HG03103 (cell line): Measurements from ENCODE around the gene GPR52.
"Not testable (repeated sequence)": the region's sequence is repeated elsewhere in the genome, so short reads cannot be mapped to it uniquely, and the experiment has no call there.

Experiments
- ATAC-seq: cut with Tn5 transposase; IDR thresholded peaks from one replicate; pipeline ENCODE4 v1.9.1; 2021; ENCODE audit warnings: low read depth; ENCODE audit not compliant: unreplicated experiment

Gene GPR52, protein sequence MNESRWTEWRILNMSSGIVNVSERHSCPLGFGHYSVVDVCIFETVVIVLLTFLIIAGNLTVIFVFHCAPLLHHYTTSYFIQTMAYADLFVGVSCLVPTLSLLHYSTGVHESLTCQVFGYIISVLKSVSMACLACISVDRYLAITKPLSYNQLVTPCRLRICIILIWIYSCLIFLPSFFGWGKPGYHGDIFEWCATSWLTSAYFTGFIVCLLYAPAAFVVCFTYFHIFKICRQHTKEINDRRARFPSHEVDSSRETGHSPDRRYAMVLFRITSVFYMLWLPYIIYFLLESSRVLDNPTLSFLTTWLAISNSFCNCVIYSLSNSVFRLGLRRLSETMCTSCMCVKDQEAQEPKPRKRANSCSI

DNA sequence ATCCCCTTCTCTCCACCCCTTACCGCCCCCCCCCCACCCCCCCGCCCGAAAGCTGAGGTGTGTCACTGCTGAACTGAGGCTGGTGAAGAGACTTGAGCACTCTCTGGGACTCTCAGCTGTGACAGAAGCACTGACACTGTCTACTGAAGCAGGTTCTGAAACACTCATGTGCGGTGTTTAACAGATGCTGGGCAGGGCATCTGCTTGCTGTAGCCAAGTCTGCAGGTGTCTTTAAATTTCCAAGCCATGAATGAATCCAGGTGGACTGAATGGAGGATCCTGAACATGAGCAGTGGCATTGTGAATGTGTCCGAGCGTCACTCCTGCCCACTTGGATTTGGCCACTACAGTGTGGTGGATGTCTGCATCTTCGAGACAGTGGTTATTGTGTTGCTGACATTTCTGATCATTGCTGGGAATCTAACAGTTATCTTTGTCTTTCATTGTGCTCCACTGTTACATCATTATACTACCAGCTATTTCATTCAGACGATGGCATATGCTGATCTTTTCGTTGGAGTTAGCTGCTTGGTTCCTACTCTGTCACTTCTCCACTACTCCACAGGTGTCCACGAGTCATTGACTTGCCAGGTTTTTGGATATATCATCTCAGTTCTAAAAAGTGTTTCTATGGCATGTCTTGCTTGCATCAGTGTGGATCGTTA lies at the start of gene GPR52:
Gene GPR52 (plus strand): TSS at position 99 of the 665 bp plus-strand sequence. CDS start 148 bp downstream, at position 247.
- ATAC-seq = no peak

DNA sequence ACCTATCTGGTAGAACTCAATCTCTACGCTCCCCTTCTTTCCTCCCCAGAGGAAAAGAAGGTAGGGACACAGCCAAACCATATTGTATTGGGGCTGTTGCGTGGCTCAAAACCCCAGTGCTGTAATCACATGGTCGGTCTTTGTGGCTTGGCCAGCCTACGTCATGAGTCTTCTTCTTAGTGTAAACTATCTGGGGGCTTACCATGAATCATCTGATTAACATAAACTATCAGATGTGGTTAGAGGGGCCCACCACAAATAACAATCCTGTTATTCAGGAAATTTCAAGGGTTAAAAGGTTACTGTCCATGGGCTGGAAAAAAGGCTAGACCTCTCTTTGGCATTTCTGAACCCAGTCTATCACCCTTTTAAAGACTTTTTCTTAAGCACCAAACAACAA lies 49.5 kb upstream of the GPR52 start:
- ATAC-seq = no peak

DNA sequence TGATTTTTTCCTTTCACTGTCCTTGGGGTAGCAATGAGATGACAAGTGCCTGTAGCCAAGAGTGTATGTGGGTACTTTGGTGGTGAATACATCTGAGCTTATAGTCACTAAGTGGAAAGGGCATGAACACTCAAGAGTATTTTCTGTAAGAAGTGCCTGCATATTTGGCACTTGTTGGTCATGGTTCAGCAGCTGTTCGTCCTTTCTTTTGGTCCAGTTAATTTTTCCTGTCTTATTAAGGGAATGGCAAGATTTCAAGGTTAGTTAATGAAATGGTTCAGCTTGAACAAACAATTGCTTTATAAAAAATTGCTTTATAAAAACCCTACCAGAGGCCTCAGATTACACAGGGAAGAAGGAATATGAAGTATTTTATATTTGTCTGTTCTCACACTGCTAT lies 48.6 kb upstream of the GPR52 start:
- ATAC-seq = no peak

DNA sequence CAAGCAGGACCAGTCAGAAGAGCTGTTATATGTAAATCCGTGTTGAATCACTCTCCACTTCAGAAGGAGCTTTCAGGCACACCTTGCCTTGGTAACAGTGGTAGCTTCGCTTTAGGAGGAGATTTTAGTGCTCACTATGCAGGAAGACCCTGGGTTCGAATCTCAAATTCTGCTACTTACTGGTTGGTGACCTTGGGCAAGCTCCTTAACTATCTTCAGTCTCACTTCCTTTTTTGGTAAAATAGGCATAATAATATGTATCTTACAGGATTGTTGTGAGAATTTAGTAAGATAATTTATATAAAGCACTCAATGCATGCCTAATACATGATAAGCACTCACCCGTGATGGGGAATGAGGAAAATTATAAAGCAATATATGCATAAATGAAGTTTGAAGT lies 46.7 kb upstream of the GPR52 start:
- ATAC-seq = no peak

DNA sequence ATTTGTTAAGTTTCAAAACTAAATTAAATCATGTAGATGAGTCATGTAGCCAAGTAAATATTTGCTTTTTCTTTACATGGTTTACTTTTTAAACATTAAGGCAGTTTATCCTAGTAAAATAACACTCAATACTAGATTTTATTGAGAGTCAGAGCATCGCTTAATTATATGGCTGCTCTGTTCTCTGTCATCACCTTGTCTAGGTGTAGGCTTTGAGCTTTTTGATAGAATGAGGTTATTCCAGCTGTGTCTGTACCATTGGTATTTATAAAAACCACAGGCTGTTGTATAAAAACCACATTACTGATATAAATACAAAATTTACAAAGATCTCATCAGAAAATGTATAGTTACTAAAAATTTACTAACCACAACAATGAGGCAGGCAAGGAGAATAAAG lies 42.5 kb upstream of the GPR52 start:
- no peak for ATAC-seq

DNA sequence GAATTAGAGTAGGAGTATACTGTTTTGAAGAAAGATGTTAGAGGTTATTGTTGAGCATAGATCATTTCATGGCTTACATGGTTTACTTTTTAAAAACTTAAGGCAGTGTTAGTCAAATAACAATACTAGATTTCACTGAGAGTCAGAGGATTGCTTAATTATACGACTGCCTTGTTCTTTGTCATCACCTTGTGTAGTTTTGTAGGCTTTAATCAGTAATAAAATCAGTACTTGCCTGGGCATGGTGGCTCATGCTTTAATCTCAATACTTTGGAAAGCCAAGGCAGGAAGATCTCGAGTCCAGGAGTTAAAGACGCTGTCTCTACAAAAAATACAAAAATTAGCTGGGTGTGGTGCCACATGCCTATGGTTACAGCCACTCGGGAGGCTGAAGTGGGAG lies 41.3 kb upstream of the GPR52 start:
- ATAC-seq = no peak

DNA sequence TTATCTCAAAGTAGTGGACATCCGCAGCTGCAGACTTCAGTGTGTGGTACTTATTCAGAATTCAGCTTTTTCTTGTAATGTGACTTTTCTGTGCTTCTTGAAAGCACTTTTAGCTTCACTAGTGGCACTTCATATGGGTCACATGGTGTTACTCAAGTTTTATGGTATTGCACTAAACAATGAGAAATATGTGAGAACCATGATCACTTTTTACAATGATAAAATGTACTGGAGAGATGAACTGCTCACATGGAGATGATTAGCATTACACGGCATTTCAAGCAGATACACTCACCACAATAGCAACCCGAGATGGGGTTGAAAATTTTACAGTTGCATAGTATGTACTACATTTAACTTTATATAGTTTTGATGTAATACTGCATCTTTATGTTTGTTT lies 40.1 kb upstream of the GPR52 start:
- no peak for ATAC-seq

DNA sequence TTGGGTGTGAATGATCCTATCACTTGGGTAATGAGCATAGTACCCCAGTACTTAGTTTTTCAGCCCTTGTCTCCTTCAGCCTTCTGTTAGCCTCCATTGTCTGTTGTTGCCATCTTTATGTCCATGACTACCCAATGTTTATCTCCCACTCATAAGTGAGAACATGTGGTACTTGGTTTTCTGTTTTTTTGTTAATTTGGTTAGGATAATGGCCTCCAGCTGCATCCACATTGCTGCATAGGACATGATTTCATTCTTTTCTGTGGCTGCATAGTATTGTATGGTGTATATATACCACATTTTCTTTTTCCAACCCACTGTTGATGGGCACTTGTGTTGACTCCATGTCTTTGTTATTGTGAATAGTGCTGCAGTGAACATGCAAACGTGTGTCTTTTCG lies 39.6 kb upstream of the GPR52 start:
- no peak for ATAC-seq

DNA sequence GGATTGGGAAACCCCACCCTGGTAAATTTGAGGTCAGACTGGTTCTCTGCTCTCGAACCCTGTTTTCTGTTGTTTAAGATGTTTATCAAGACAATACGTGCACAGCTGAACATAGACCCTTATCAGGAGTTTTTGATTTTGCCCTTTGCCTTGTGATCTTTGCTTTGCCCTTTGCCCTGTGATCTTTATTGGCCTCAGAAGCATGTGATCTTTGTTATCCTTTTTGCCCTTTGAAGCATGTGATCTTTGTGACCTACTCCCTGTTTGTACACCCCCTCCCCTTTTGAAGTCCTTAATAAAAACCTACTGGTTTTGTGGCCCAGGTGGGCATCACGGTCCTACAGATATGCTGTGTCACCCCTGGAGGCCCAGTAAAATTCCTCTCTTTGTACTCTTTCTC lies 38.0 kb upstream of the GPR52 start:
- not testable (repeated sequence) for ATAC-seq

DNA sequence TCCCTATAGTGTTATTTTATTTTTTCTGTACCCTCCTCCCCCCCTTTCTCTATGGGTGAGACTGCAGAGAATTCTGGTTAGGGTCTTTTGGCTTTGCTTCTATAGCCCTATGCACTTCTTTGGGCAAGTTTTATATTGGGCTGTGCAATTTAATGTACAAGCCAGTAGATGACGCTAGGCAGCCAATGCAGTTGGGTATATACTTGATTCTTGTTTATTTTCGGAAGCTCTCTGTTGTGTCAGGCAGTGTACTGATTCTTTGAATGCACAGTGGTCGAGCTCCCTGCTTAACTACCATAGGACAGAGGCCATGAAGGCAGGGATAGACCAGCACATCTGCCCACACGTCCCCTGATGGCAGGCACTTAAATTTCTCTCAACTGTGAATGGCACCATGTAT lies 34.1 kb upstream of the GPR52 start:
- no peak for ATAC-seq

DNA sequence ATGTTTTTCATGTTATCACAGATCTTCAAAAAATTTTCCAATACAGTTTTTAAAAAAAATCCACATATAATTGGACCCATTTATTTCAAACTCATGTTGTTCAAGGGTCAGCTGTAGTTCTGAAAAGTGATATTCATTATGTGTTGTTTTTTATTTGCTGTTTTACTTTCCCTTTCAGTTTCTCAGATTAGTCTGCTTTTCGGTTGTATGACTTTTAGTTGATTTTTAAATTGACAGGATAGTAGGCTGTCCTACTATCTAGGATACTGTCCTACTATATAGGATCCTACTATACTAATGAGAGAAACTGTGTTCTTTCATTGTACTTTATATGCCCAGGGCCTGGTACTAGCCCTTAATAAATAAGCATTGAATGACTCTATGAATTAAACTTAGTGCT lies 33.6 kb upstream of the GPR52 start:
- ATAC-seq = no peak

DNA sequence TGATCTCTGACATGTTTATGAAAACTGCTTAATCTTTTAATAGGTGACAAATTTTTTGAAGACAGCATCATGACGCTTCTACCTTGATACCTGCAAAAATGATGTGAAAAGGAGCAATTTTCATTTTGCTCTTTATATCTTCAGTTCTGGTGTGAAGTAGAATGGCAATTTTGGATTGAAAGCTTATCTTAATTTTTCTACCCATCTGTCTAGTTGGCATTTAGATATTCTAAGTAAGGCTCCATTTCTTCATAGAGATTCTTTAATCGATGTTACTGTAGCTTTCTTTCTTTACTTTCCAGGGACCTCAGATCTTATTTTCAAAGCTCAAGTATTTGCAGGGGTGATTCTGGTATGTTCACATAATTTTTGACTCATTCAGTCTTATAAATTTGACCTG lies 32.3 kb upstream of the GPR52 start:
- no peak for ATAC-seq

DNA sequence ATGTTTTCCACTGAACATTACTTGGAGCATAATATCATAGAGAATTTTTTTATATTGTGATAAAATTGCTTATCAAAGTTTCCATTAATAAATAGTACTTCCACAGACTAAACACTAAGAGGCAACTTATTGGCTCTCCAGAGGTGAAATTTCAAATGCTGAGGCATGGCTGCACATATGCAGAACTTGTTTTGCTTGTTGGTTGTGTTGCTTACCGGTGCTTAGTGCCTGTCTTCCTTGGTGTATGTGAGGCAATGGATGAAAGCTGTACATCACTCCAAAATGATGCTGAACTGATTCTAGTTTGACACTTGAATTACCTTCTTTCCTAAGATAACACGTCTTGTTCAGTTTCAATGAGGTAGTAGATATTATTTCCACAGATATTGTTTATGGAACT lies 29.8 kb upstream of the GPR52 start:
- no peak for ATAC-seq

DNA sequence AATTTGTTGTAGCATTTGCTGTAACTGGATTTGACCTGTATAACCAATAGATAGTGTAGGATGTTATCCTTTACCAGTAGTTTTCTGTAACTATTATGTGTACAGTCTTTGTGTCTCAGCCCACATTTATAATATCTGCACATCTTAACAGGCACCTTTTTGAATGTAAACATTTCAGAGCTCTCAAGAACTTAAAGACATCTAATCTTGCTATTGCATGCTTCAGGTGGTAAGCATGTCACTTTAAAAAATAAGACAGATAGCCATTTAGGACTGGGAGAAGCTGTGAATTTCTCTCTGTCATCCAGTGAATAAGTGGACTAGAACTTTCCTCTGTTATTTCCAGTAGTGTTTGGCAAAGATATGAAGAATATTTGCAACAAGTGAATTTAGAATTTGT lies 22.6 kb upstream of the GPR52 start:
- no peak for ATAC-seq

DNA sequence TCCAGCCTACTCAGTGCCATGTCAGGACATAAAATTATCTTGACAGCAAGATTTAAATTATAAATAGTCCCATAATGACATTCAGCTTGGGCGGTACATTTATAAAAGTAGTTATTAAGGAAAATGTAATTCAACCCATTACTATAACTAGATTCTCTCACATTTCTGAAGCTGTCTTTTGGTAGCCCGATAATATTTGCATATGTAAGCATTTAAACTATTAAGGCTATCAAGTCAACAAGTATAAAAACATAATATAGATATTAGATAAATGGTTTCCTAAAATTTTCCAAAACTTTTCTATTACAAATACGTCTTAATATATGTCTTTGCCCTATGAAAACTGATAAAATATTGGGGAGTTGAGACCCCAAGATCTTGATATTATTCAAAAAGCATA lies 21.6 kb upstream of the GPR52 start:
- no peak for ATAC-seq

DNA sequence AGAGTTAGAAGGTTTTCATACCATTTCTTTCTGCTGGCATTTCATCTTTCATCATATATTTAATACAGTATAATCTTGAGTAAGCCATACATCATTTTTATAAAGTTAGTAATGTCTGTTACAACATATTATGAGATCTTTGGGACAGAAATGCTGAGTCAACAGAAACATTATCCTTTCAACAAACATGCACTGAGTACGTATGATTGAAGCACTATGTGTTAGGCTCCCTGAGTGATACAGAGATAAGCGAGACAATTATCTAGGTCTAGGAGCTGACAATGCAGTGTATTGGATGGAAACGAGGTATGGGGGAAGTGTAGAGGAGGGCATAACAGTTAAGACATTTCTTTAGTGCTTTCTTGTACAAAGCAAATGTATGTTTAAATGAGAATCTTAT lies 19.7 kb upstream of the GPR52 start:
- ATAC-seq = no peak

DNA sequence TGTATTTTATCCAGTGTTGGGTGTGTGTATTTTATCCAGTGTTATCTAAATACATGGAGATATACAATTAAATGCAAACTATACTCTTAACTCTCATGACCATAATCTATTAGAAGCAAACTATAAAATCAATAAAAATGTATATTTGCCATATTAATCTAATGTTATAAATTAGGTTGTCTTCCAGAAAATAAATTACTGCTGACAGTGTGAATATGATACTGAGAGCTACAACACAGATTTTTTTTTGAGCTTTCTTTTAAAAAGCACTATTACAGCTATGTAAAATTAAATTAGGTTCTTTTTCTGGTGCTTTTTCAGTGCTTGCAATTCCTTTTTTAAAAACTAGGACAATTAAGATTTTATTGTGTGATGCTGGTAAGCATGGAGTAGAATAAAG lies 19.0 kb upstream of the GPR52 start:
- no peak for ATAC-seq

DNA sequence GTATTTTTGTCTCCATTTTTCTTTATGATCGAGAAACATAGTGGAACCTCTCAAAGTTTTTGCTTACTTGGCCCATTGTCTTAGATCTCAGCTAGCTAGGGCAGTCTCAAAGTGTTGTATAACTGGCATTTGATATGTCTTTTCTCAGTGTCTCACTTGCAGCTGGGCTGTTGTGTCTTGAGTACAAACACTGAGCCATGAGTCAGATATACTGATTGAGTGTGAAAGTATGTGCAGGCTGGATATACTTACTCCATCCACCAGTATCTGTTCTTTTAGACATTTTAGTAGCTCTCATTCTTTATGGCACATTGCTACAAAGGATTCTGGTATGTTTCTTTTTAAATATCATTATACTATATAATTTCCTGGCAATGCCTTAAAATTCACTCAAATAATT lies 14.3 kb upstream of the GPR52 start:
- no peak for ATAC-seq

DNA sequence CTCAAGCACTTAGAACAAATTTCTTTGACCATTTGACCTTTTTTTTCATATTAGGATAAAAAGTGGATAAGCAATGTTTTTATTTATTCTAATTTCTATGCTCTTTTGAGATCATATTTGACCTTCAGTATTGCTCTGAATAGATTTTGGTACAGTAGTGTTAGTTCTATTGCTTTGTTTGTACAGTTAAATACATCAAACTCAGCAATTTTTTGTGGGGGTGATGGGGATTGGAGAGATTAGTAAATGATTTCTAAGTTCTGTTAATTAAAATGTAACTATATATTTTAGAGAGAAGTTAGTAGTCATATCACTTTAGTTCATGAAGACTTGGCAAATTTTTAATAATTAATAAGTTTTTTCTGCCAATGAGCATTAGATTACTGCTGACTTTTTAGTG lies 2.4 kb upstream of the GPR52 start:
- ATAC-seq = no peak

DNA sequence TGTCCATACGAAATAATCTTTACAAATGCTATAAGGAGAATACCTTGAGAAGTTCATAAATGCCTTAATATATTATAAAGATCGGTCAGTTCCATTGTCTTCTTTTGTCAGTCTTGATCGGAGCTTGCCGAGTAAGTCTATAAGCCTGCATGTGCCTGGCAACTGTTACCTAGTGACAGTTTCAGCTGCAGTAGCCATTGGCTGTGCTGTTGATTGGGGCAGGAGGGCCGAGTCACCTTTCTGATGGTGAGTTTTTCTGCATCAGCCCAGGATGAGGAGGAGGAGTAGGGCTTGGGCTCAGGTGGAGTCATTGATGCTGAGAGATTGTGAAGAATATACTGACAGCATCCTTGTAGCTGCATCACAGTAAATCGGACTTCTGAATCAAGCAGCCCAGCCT lies 1.9 kb upstream of the GPR52 start:
- ATAC-seq = no peak

DNA sequence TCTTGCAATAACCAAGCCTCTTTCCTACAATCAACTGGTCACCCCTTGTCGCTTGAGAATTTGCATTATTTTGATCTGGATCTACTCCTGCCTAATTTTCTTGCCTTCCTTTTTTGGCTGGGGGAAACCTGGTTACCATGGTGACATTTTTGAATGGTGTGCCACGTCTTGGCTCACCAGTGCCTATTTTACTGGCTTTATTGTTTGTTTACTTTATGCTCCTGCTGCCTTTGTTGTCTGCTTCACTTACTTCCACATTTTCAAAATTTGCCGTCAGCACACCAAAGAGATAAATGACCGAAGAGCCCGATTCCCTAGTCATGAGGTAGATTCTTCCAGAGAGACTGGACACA lies 743 bp downstream of the GPR52 start:
- no peak for ATAC-seq

DNA sequence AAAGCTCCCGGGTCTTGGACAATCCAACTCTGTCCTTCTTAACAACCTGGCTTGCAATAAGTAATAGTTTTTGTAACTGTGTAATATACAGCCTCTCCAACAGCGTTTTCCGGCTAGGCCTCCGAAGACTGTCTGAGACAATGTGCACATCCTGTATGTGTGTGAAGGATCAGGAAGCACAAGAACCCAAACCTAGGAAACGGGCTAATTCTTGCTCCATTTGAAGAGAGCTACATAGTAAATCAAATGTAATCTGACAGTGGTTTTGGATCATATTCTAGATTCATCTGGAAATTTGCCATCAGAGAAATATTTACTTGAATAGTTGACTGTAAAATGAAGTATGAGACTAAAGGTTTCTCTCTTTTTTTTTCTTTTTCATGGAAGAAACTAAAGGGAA lies 1.2 kb downstream of the GPR52 start:
- ATAC-seq = no peak

DNA sequence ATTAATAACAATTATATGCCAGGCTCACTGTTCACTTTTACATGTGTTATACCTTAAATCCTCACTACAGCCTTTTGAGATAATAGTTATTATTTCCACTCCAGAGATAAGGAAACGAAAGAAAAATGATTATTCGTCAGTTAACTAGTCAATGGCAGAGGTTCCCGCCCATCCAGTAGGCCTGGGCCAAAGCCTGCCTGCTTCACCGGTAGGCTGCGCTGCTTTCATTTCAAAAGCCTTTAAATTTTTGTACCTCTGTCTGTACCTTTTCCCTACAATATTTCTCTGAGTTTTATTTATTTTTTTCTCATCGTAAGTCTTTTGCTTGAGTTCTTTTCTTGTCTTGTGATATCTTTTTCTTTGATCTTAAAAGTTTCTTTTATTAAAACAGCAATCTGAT lies 3.6 kb downstream of the GPR52 start:
- no peak for ATAC-seq
